PC-9 (cell line): Measurements from ENCODE around the gene RABL6.

Experiments used
- EZH2 ChIP-seq: fragments of 200-600 bp; sonication (generic); IDR thresholded peaks from 2 replicates; pipeline ENCODE4 v1.8.0; 2017; ENCODE audit warnings: antibody characterized with exemption, low read depth
- TF ChIP-seq, protein P1 (sequence below): fragments of 200-600 bp; sonication (generic); conservative IDR thresholded peaks from 2 replicates; pipeline ENCODE4 v1.6.1; 2017; ENCODE audit warnings: mixed run types, antibody characterized with exemption, mild to moderate bottlenecking, moderate library complexity

DNA sequence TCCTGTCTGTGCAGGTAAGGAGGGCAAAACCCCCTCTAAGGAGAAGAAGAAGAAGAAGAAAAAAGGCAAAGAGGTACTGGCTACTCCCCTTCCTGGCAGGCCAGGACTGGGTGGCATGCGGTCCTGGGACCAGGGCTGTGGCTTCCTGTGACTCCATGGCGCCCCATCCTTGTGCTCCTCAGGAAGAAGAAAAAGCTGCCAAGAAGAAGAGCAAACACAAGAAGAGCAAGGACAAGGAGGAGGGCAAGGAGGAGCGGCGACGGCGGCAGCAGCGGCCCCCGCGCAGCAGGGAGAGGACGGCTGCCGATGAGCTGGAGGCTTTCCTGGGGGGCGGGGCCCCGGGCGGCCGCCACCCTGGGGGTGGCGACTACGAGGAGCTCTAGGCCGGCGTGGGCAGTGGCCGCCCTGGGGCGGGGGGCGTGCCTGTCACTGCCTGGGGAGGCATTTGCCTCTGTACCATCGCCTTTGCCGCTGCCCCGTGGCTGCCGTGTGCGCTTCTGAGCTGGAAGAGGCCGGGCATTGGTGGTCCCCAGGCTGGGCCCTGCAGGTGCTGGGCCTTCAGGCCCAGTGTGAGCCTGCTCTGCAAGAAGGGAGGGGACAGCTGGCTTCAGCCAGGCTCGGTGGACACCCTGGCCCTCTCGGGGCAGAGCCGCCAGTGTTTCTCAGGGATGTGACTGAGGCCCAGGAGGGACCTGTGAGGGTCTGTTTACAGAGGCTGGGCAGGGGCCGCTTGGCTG, 32.6 kb downstream of the RABL6 start:
- TF ChIP-seq, protein P1, sequence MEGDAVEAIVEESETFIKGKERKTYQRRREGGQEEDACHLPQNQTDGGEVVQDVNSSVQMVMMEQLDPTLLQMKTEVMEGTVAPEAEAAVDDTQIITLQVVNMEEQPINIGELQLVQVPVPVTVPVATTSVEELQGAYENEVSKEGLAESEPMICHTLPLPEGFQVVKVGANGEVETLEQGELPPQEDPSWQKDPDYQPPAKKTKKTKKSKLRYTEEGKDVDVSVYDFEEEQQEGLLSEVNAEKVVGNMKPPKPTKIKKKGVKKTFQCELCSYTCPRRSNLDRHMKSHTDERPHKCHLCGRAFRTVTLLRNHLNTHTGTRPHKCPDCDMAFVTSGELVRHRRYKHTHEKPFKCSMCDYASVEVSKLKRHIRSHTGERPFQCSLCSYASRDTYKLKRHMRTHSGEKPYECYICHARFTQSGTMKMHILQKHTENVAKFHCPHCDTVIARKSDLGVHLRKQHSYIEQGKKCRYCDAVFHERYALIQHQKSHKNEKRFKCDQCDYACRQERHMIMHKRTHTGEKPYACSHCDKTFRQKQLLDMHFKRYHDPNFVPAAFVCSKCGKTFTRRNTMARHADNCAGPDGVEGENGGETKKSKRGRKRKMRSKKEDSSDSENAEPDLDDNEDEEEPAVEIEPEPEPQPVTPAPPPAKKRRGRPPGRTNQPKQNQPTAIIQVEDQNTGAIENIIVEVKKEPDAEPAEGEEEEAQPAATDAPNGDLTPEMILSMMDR = no peak
- TF ChIP-seq EZH2 = no peak
